ENCODE data around the gene MYO15B. TPM values are rescaled to one million over a fixed set of nuclear protein-coding genes. Genes with fewer than 3 reads are reported as not detected.

Gene MYO15B
- total and polyA plus RNA-seq, 2 of the 13 experiments (the other 11 are each of a cell fraction or from before 2014, with no cell fraction given) = 2.8 to 8.1 TPM

- TF ChIP-seq EEA1 (CRISPR knock-in tag; IDR thresholded peaks at IDR 0.05; ENCODE audit: borderline replicate concordance) = peak; percentile 39; the same call in 1 of the 2 replicates
- TF ChIP-seq CCAR2 (optimal IDR thresholded peaks at IDR 0.05; ENCODE audit: low read depth, low read length) = no peak
- no peak for TF ChIP-seq ZSCAN29 (CRISPR knock-in tag; conservative IDR thresholded peaks at IDR 0.05)
- TF ChIP-seq, protein P1, sequence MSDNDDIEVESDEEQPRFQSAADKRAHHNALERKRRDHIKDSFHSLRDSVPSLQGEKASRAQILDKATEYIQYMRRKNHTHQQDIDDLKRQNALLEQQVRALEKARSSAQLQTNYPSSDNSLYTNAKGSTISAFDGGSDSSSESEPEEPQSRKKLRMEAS (IDR thresholded peaks at IDR 0.05) = peak; percentile 77
- TF ChIP-seq MLX (CRISPR knock-in tag; IDR thresholded peaks at IDR 0.05) = no peak
- TF ChIP-seq DZIP1 (CRISPR knock-in tag; IDR thresholded peaks at IDR 0.05) = no peak
- no peak for TF ChIP-seq ZKSCAN8 (CRISPR knock-in tag; IDR thresholded peaks at IDR 0.05; ENCODE audit: borderline replicate concordance)
- TF ChIP-seq, protein P2, sequence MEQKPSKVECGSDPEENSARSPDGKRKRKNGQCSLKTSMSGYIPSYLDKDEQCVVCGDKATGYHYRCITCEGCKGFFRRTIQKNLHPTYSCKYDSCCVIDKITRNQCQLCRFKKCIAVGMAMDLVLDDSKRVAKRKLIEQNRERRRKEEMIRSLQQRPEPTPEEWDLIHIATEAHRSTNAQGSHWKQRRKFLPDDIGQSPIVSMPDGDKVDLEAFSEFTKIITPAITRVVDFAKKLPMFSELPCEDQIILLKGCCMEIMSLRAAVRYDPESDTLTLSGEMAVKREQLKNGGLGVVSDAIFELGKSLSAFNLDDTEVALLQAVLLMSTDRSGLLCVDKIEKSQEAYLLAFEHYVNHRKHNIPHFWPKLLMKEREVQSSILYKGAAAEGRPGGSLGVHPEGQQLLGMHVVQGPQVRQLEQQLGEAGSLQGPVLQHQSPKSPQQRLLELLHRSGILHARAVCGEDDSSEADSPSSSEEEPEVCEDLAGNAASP (CRISPR knock-in tag; IDR thresholded peaks at IDR 0.05; ENCODE audit: borderline replicate concordance) = no peak
- no peak for TF ChIP-seq MIXL1 (CRISPR knock-in tag; IDR thresholded peaks at IDR 0.05)
- TF ChIP-seq ZNF251 (CRISPR knock-in tag; IDR thresholded peaks at IDR 0.05) = no peak
- TF ChIP-seq ZSCAN9 (CRISPR knock-in tag; IDR thresholded peaks at IDR 0.05; ENCODE audit: borderline replicate concordance) = no peak; the same call in 1 of the 2 replicates
- TF ChIP-seq NR3C1 (CRISPR knock-in tag; IDR thresholded peaks at IDR 0.05) = no peak
- TF ChIP-seq SAP130 (CRISPR knock-in tag; IDR thresholded peaks at IDR 0.05; ENCODE audit: low read depth) = peak; percentile 98
- no peak for TF ChIP-seq USF2 (IDR thresholded peaks at IDR 0.05; ENCODE audit: low read depth, low read length)
- TF ChIP-seq USF2 (CRISPR knock-in tag; IDR thresholded peaks at IDR 0.05; ENCODE audit: borderline replicate concordance) = 0 out of 2 replicates have a peak, but pooled peaks have one; percentile 32
- TF ChIP-seq ZNF674 (CRISPR knock-in tag; IDR thresholded peaks at IDR 0.05; ENCODE audit: low read depth) = no peak
- no peak for TF ChIP-seq REL (CRISPR knock-in tag; conservative IDR thresholded peaks at IDR 0.05)
- peak; percentile 87; the same call in 1 of the 2 replicates for TF ChIP-seq ZBTB7A (CRISPR knock-in tag; IDR thresholded peaks at IDR 0.05)
- no peak; the same call in 1 of the 2 replicates for TF ChIP-seq ZBTB39 (CRISPR knock-in tag; IDR thresholded peaks at IDR 0.05)
Measured at GRCh38 chr17:75666959-75667790, 79.6 kb downstream of the MYO15B start, which contains the start of the genes RECQL5 and SAP30BP (continued).

Data from HepG2 (cell line).